GM10248 (cell line): ENCODE measurements around the gene PGAM2.
"Not testable (repeated sequence)": the region's sequence is repeated elsewhere in the genome, so short reads cannot be mapped to it uniquely, and the experiment has no call there.

ENCODE experiments used
- CTCF ChIA-PET: fragments of 300-600 bp; sonication (Branson Sonifier 250); formaldehyde crosslinking; extraction: SDS; loops from one replicate; lab custom pipeline; 2021; ENCODE audit warnings: antibody characterized with exemption; lab: Yijun Ruan, JAX
- POLR2A ChIA-PET: fragments of 350-650 bp; sonication (Branson Sonifier 250); formaldehyde crosslinking; extraction: SDS; loops from one replicate; lab custom pipeline; 2020; ENCODE audit warnings: antibody characterized with exemption; lab: Yijun Ruan, JAX
- DNase-seq: peaks from one replicate; pipeline ENCODE4 v3.0.0; 2012; ENCODE audit errors: extremely low spot score
- TF ChIP-seq, protein P1 (sequence below): IDR thresholded peaks from 2 replicates; pipeline ENCODE4 v1.5.1; 2012; ENCODE audit warnings: mild to moderate bottlenecking, low read depth; ENCODE audit errors: extremely low read depth, missing control alignments, control extremely low read depth

PGAM2 gene

DNA sequence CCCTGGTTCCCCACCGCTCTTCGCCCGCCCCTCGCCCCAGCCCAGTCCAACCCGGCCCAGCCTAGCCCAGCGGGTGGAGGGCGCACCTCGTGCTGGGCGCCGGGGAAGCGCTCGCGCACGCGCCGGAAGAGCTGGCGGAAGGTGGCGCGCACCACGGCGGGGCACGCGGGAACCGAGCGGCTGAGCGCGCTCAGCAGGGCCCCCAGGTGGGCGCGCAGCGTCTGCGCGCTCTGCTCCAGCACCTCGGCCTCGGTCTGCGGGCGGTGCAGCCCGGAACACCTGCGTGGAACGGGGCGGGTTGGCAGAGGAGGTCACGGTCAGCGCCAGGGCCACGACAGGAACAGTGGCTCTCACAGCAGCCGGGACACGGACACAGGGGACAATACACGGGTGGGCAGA is 24.9 kb downstream of the PGAM2 start:
- TF ChIP-seq, protein P1, sequence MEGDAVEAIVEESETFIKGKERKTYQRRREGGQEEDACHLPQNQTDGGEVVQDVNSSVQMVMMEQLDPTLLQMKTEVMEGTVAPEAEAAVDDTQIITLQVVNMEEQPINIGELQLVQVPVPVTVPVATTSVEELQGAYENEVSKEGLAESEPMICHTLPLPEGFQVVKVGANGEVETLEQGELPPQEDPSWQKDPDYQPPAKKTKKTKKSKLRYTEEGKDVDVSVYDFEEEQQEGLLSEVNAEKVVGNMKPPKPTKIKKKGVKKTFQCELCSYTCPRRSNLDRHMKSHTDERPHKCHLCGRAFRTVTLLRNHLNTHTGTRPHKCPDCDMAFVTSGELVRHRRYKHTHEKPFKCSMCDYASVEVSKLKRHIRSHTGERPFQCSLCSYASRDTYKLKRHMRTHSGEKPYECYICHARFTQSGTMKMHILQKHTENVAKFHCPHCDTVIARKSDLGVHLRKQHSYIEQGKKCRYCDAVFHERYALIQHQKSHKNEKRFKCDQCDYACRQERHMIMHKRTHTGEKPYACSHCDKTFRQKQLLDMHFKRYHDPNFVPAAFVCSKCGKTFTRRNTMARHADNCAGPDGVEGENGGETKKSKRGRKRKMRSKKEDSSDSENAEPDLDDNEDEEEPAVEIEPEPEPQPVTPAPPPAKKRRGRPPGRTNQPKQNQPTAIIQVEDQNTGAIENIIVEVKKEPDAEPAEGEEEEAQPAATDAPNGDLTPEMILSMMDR, result peak; percentile 10
- DNase-seq, result peak; percentile 25
- POLR2A ChIA-PET, CTCF ChIA-PET: not testable (repeated sequence)

DNA sequence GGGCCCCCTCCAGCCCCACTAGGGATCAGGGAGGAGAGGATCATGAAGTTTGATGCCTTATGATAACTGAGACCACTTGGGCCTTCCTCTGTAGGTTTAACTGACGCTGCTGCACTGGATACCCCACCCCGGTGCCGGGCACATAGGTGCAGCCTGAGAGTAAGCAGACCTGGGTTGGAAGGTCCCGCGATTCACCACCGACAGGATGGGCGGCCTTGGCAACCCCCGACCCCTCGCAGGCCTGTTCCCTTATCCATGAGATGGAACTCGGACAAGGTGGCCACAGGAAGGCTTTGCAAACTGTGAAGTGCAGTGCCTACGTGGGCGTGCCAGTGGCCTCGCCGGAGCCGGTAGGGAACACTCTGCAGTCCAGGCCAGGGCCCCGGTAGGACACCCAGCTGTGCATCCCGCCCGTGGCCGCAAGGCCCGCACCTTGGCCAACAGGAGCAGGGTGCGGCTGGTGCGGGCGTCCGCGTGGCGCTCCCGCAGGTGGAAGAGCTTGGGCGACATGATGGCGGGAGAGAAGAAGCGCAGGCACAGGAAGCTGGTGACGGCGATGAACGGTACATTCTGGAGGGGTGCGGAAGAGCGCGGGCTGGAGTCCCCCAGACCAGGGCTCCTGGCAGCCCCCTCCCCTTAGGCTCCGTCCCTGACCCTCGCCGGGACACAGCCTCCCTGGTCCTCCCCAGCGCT is 25.4 kb downstream of the PGAM2 start:
- DNase-seq, POLR2A ChIA-PET, CTCF ChIA-PET: not testable (repeated sequence)

DNA sequence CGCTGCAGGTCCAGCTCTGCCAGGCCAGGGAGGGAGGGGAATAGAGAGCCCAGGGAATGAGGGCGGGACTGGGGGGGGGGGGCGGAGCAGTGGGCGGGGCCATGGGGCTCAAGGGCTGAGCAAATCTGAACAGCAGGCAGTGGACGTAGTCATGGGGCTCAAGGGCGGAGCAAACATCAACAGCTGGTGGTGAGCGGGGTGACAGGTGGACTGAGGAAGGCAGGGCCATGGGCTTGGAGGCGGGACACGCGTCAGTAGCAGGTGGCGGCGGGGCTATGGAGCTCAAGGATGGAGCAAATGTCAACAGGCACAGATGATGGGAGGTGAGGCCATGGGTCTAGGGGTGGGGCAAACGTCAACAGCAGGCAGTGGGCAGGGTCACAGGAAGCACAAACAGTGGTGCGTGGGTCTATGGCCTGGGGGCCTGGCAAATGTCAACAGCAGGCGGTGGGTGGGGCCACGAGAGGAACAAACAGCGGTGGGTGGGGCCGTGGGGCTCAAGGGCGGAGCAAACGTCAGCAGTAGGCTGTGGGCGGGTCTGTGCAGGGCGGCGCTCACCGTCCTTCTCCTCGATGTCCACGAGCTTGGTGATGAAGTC is 26.3 kb downstream of the PGAM2 start:
- CTCF ChIA-PET, result not testable (repeated sequence)
- POLR2A ChIA-PET, result interaction anchor here (0.7 kb wide), 1 partner anchor 19 kb away, joined by 4 read pairs; no protein-coding TSS in a partner anchor
- DNase-seq, result peak; percentile 74

DNA sequence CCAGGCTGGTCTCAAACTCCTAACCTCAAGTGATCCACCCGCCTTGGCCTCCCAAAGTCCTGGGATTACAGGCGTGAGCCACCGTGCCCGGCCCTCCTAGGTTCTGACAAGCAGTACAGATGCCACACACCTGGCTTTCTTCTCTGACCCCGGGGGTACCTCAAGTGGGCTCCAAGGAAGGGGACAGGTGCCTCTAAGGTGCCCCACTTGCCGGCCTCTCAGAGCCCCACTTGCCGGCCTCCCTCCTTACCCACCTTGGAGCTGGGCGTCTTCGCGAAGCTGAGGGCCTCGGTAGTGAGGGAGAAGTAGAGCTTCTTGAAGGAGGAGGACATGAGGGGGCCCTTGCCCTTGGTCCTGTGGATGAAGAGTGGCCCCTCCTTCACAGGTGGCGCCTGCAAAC is 26.8 kb downstream of the PGAM2 start:
- POLR2A ChIA-PET, result interaction anchor here (0.7 kb wide), 1 partner anchor 19 kb away, joined by 4 read pairs; no protein-coding TSS in a partner anchor
- CTCF ChIA-PET, DNase-seq: not testable (repeated sequence)

GRCh38 chr7:44037951-44038350 is 27.4 kb downstream of the PGAM2 start:
- POLR2A ChIA-PET, CTCF ChIA-PET, DNase-seq: not testable (repeated sequence)

- CTCF ChIA-PET, POLR2A ChIA-PET, DNase-seq: not testable (repeated sequence)
Measured at GRCh38 chr7:44036364-44036763, 29.0 kb downstream of the PGAM2 start.

- CTCF ChIA-PET, DNase-seq, POLR2A ChIA-PET: not testable (repeated sequence)
Measured at GRCh38 chr7:44033971-44034844, 31.2 kb downstream of the PGAM2 start.

DNA sequence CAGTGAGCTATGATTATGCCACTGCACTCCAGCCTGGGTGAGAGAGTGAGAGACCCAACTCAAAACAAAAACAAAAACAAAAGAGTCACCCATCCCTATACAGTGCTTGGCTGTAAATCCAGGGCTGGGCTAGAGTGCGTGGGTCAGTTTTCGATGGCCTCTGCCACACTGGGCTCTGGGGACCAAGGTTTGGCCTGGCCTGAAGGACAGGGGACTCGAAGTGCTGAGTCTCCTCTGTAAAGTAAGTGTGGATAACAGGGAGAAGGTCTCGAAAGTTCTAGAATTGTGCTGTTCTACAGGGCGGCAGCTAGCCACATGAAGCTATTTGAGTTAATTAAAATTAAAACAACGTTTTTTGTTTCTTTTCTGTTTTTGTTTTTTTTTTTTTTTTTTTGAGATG is 33.3 kb downstream of the PGAM2 start:
- DNase-seq, CTCF ChIA-PET: not testable (repeated sequence)
- POLR2A ChIA-PET, result interaction anchor here (0.7 kb wide), 1 partner anchor 14 kb away, joined by 3 read pairs; no protein-coding TSS in a partner anchor

DNA sequence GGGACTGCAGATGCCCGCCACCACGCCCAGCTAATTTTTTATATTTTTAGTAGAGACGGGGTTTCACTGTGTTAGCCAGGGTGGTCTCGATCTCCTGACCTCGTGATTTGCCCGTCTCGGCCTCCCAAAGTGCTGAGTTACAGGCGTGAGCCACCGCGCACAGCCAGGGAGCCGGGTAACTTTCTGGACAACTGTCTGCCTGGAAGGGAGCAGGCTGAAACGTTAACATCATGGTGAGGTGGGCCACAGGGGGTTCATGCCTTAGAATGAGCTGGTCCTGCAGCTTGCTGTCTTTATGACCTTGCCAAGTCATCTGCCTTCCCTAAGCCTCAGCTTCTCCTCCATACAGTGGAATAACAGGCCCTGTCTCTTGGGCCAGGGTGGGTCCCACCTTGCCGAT is 34.0 kb downstream of the PGAM2 start:
- DNase-seq, CTCF ChIA-PET, POLR2A ChIA-PET: not testable (repeated sequence)

DNA sequence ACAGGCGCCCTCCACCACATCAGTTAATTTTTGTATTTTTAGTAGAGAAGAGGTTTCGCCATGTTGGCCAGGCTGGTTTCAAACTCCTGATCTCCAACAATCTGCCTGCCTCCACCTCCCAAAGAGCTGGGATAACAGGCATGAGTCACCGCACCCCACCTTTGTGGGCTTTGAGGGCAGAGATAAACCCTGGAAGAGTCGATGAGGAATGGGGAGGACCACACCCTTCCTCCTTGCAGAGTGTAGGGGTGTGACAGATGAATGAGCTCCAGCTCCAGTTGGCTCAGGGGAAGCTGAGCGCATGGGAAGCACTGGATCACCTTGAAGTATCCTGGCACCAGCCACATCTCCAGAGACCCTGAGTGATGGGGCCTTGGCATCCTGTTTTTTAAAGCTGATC is 35.3 kb downstream of the PGAM2 start:
- CTCF ChIA-PET, POLR2A ChIA-PET, DNase-seq: not testable (repeated sequence)

DNA sequence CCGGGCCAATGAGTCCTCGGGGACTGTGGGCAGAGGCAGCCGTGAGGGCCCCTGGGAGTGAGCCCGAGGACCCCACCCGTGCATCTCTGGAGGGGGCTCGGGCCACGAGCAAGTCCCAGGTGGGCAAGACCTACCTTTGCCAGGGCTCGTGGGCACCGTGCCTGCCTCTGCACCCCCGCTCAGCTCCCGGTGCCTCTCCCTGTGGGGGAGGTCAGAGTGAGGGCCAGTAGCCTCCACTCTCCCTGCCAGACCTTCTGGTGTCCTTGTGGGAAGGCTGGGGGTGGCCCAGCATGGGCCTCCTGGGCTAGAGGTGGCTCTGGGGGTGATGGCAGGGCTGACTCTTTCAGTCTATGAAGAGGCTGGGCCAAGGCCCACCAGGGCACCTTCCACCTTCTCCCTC is 35.9 kb downstream of the PGAM2 start:
- POLR2A ChIA-PET, CTCF ChIA-PET, DNase-seq: not testable (repeated sequence)

DNA sequence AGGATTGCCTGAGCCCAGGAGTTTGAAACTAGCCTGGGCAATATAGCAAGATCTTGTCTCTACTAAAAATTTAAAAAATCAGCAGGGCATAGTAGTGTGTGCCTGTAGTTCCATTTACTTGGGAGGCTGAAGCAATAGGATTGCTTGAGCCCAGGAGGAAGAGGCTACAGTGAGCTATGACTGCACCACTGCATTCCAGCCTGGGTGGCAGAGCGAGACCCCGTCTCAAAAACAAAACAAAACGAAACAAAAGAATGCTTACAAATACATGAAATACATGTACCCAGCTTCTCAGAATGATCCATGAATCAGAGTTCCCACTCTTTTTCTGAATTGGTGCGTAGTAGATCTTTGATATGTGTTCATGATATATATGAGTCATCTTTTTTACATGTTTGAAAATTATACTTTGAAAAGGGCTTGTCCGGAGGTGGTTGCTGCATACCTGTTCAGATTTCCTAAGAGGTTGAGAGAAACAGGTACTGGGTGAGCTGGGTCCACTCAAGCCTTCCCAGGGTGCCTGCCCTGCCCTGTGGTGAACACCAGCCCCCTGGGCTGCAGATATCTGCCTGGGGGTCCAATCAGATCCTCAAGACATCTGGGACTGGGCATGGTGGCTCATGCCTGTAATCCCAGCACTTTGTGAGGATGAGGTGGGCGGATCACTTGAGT is 42.4 kb downstream of the PGAM2 start:
- POLR2A ChIA-PET, DNase-seq, CTCF ChIA-PET: not testable (repeated sequence)

DNA sequence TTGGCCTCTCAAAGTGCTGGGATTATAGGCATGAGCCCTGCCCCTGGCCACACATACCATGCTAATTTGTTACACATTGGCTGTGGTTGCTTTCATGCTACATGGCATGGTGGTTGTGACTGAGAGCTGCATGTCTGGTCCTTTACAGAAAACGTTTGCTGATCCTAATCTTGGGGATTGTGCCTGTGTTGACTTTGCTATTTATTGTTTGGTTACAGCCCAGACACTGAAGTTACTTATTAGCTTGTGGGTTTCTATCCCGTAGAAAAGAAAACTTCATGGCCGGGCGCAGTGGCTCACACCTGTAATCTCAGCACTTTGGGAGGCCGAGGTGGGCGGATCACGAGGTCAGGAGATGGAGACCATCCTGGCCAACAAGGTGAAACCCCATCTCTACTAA is 43.3 kb downstream of the PGAM2 start:
- DNase-seq, POLR2A ChIA-PET, CTCF ChIA-PET: not testable (repeated sequence)

DNA sequence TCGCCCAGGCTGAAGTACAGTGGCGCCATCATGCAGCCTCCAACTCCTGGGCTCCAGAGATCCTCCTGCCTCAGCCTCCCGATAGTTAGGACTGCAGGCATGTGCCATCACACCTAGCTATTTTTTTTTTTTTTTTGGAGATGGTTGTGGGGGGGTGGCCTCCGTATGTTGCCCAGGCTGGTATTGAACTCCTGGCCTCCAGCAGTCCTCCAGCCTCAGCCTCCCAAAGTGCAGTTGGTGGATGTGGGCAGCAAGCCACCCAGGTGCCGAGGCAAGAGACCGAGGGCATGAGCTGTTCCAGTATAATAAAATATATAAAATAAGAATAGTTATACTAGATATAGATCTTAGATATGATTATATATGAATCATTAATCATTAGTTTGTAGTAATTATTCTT is 45.5 kb downstream of the PGAM2 start:
- POLR2A ChIA-PET, result interaction anchor here (0.6 to 1.0 kb wide), 2 partner anchors 19 to 38 kb away, joined by 3 to 4 read pairs; no protein-coding TSS in a partner anchor
- CTCF ChIA-PET, result interaction anchor here (0.6 to 1.6 kb wide), 10 partner anchors 25 to 471 kb away, joined by 3 to 8 read pairs (median 3); partner anchors contain the start of genes DBNL and NUDCD3
- DNase-seq, result not testable (repeated sequence)
